Esophagus squamous epithelium (tissue), 4 donors: ENCODE data around the gene MT1F.

Source experiments
- CTCF ChIP-seq, 6 experiments: fragments of 450-650 bp in 4 of 6; fragments of 200-600 bp in 2 of 6; sonication (generic) in 2 of 6; IDR thresholded peaks; one replicate each; pipeline ENCODE4 v1.5.1; 2016 to 2019; ENCODE audit warnings: antibody characterized with exemption in 6 of 6, mild to moderate bottlenecking in 4 of 6, moderate library complexity in 4 of 6
- POLR2A ChIP-seq, 4 donors: fragments of 450-650 bp; IDR thresholded peaks; one replicate each; pipeline ENCODE4 v1.6.1; 2017; ENCODE audit warnings: antibody characterized with exemption in 4 of 4, mild to moderate bottlenecking in 4 of 4, moderate library complexity in 3 of 4

GRCh38 chr16:56610609-56611111 lies 47.1 kb upstream of the MT1F start:
- TF ChIP-seq CTCF (IDR thresholded peaks at IDR 0.05) (no peak), POLR2A (IDR thresholded peaks at IDR 0.05) (no peak)
